Measurements from ENCODE around the gene CENPX. TPM values are rescaled to one million over a fixed set of nuclear protein-coding genes. Genes with fewer than 3 reads are reported as not detected.

The CENPX gene
- total RNA-seq, 1 experiment from 2014 or later = 77.9 TPM

- Histone ChIP-seq H4K8ac (replicated peaks; ENCODE audit: insufficient read length, low read depth, low read length) (no peak overlapping the region), H3K18ac (ENCODE audit: insufficient read length, low read depth, low read length) (no peak overlapping the region), H2AK5ac (ENCODE audit: insufficient read length, low read length) (no peak overlapping the region), H2BK20ac (ENCODE audit: low read depth, low read length, poor library complexity, severe bottlenecking) (no peak overlapping the region), H3K23ac (ENCODE audit: insufficient read length, low read depth, low read length) (no peak overlapping the region), H2AFZ (ENCODE audit: low read length) (no peak overlapping the region), H2BK12ac (ENCODE audit: insufficient read length, low read depth, low read length) (no peak overlapping the region), H3K14ac (ENCODE audit: insufficient read depth, low read length) (no peak overlapping the region), H2BK5ac (ENCODE audit: insufficient read length, low read length) (no peak overlapping the region), H3K4me2 (ENCODE audit: insufficient read depth, insufficient read length, low read length) (no peak overlapping the region), H3K27ac (ENCODE audit: insufficient read length, low read depth, low read length) (no peak overlapping the region), H3K27me3 (ENCODE audit: insufficient read depth, low read length) (no peaks in the 10 kb centered on the region), H4K20me1 (ENCODE audit: control insufficient read depth, insufficient read depth, insufficient read length) (no peaks in the 10 kb centered on the region), H4K91ac (ENCODE audit: insufficient read length, low read depth, low read length) (no peak overlapping the region), H3K9ac (ENCODE audit: extremely low read depth, insufficient read length, low read length) (no peak overlapping the region), H3K9me3 (ENCODE audit: control insufficient read depth, low read depth, low read length) (no peaks in the 10 kb centered on the region), H4K5ac (ENCODE audit: insufficient read length, low read depth, low read length) (no peak overlapping the region), H2BK15ac (ENCODE audit: low read depth, low read length) (no peak overlapping the region), H3T11ph (ENCODE audit: low read length) (no peak overlapping the region), H3K79me1 (ENCODE audit: insufficient read depth, low read depth, low read length, poor library complexity, severe bottlenecking) (no peaks in the 10 kb centered on the region), H3K4me1 (ENCODE audit: insufficient read depth, low read length) (no peaks in the 10 kb centered on the region), H3K23me2 (ENCODE audit: insufficient read length, low read depth, low read length, poor library complexity, severe bottlenecking) (no peaks in the 10 kb centered on the region), H2BK120ac (ENCODE audit: low read depth, low read length, poor library complexity, severe bottlenecking) (no peak overlapping the region), H3K79me2 (ENCODE audit: insufficient read depth, low read length) (no peaks in the 10 kb centered on the region), H3K56ac (ENCODE audit: insufficient read length, low read depth, low read length) (no peak overlapping the region), H3K4ac (ENCODE audit: low read depth, low read length) (no peak overlapping the region)
- TF ChIP-seq CTCF (conservative IDR thresholded peaks at IDR 0.05) = no peak
- peaks cover 0 to under 1% (median 0%) of the 10 kb centered on the region in 3 experiments; a peak in 2 of 7 replicates for H3K36me3 Mint-ChIP-seq (ENCODE audit: insufficient read depth in 1 of 3, low read depth in 3 of 3)
- no peak overlapping the region for H3K4me3 Mint-ChIP-seq
- WGBS (ENCODE audit: extremely low coverage, insufficient read length, low lambda C conversion rate) = no CpG with 5 or more reads among the region's 22 CpGs
- H3K27me3 Mint-ChIP-seq (ENCODE audit: low read depth) = no peaks in the 10 kb centered on the region; the same call in 1 of the 2 replicates
- no peaks in the 10 kb centered on the region for H3K9me3 Mint-ChIP-seq
- H3K27ac Mint-ChIP-seq = no peak overlapping the region
- H3K4me1 Mint-ChIP-seq = 0 out of 4 replicates have a peak, but pooled peaks cover 0 to 2% of the 10 kb centered on the region in 2 experiments
- DNase-seq = no peak
These were observed 9.3 kb downstream of the CENPX start for GRCh38 chr17:82013341-82013740.

All from H9 (cell line).